Activated B cell treated with CpG ODN at 0.5 μM for 24 hours (primary cell): ENCODE results near the gene DHCR24. TPM values are rescaled to one million over a fixed set of nuclear protein-coding genes. Genes with fewer than 3 reads are reported as not detected.

ENCODE experiments used
- ATAC-seq: fragments of 200-7000 bp; cut with Tn5 transposase; one replicate; pipeline ENCODE4 v1.10.0; 2021; ENCODE audit warnings: low read depth, mild to moderate bottlenecking, moderate library complexity
- CTCF ChIA-PET: fragments of 350-600 bp; sonication (Branson Sonifier 250); formaldehyde crosslinking; loops from one replicate; lab custom pipeline; 2021; ENCODE audit warnings: antibody characterized with exemption; lab: Charles Lee
- POLR2A ChIA-PET: fragments of 350-600 bp; sonication (Branson Sonifier 250); formaldehyde crosslinking; loops from one replicate; lab custom pipeline; 2021; ENCODE audit warnings: antibody characterized with exemption; lab: Charles Lee
- DNase-seq: peaks from one replicate; pipeline ENCODE4 v3.0.0; 2022
- H3K27ac Mint-ChIP-seq: one replicate; pipeline ENCODE4 v1.8.0; 2020; ENCODE audit warnings: mixed read lengths
- H3K27me3 Mint-ChIP-seq: one replicate; pipeline ENCODE4 v1.8.0; 2021; ENCODE audit warnings: mixed read lengths
- H3K36me3 Mint-ChIP-seq: one replicate; pipeline ENCODE4 v1.8.0; 2021; ENCODE audit warnings: low read depth, mixed read lengths
- H3K4me1 Mint-ChIP-seq: one replicate; pipeline ENCODE4 v1.8.0; 2021; ENCODE audit warnings: mixed read lengths
- H3K4me3 Mint-ChIP-seq: one replicate; pipeline ENCODE4 v1.8.0; 2020; ENCODE audit warnings: mild to moderate bottlenecking, mixed read lengths
- H3K9me3 Mint-ChIP-seq: one replicate; pipeline ENCODE4 v1.8.0; 2020; ENCODE audit warnings: mixed read lengths
- intact Hi-C: fragments of 100-400 bp; cut with micrococcal nuclease; formaldehyde crosslinking; loops from one replicate; pipeline ENCODE4 v1.15.1; 2024
- total RNA-seq: library from RNA; stranded (reverse); gene quantifications from 2 replicates; pipeline ENCODE4 v1.2.3, GENCODE V29; 2022
- TF ChIP-seq, protein P1 (sequence below): fragments of 200-600 bp; IDR thresholded peaks from one replicate; pipeline ENCODE4 v1.8.0; 2022; ENCODE audit warnings: antibody characterized with exemption, mild to moderate bottlenecking

Gene DHCR24
- total RNA-seq, 1 donor from 2014 or later: 55.0 TPM

DNA sequence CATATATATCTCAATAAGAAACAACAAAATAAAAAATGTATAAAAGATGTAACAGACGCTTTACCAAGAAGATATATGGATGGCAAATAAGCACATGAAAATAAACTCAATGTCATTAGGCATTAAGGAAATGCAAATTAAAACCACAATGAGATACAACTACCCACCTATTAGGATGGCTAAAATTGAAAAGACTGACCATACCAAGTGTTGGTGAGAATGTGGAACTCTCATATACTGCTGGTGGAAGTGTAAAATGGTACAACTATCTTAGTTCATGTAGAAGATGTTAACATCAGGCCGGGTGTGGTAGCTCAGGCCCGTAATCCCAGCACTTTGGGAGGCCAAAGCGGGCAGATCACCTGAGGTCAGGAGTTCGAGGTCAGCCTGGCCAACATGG, 43.5 kb downstream of the DHCR24 start:
- DNase-seq (no peak), ATAC-seq (no peak)
- Mint-ChIP-seq H3K36me3 (no peaks in the 10 kb centered on the region), H3K27ac (no peak overlapping the region), H3K9me3 (peaks cover 3% of the 10 kb centered on the region), H3K4me3 (no peak overlapping the region), H3K4me1 (no peaks in the 10 kb centered on the region), H3K27me3 (no peaks in the 10 kb centered on the region)
- intact Hi-C loops: no loop called here
- TF ChIP-seq, protein P1, sequence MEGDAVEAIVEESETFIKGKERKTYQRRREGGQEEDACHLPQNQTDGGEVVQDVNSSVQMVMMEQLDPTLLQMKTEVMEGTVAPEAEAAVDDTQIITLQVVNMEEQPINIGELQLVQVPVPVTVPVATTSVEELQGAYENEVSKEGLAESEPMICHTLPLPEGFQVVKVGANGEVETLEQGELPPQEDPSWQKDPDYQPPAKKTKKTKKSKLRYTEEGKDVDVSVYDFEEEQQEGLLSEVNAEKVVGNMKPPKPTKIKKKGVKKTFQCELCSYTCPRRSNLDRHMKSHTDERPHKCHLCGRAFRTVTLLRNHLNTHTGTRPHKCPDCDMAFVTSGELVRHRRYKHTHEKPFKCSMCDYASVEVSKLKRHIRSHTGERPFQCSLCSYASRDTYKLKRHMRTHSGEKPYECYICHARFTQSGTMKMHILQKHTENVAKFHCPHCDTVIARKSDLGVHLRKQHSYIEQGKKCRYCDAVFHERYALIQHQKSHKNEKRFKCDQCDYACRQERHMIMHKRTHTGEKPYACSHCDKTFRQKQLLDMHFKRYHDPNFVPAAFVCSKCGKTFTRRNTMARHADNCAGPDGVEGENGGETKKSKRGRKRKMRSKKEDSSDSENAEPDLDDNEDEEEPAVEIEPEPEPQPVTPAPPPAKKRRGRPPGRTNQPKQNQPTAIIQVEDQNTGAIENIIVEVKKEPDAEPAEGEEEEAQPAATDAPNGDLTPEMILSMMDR: no peak
- ChIA-PET POLR2A (no interaction called here), CTCF (no interaction called here)

DNA sequence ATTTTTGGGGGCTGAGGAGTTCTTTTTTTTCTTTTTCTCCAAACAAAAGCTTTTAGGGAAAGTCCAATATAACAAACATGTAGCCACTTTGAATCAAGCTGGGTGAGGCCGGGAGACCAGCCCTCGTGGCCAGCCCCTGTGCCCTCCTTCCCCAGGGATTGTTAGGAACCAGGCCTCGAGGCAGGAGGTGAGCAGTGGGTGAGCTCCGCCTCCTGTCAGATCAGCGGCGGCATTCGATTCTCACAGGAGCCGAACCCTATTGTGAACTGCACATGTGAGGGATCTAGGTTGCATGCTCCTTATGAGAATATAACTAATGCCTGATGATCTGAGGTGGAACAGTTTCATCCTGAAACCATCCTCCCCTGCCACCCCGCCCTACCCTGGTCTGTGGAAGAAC, 44.0 kb downstream of the DHCR24 start:
- H3K9me3 Mint-ChIP-seq: peaks cover 3% of the 10 kb centered on the region
- no peaks in the 10 kb centered on the region for H3K4me1 Mint-ChIP-seq
- CTCF ChIA-PET: no interaction called here
- H3K36me3 Mint-ChIP-seq: no peaks in the 10 kb centered on the region
- ATAC-seq (no peak), DNase-seq (no peak)
- no peak overlapping the region for H3K27ac Mint-ChIP-seq
- intact Hi-C loops: no loop called here
- no peak overlapping the region for H3K4me3 Mint-ChIP-seq
- no peaks in the 10 kb centered on the region for H3K27me3 Mint-ChIP-seq
- TF ChIP-seq, protein P1: no peak
- POLR2A ChIA-PET: no interaction called here

DNA sequence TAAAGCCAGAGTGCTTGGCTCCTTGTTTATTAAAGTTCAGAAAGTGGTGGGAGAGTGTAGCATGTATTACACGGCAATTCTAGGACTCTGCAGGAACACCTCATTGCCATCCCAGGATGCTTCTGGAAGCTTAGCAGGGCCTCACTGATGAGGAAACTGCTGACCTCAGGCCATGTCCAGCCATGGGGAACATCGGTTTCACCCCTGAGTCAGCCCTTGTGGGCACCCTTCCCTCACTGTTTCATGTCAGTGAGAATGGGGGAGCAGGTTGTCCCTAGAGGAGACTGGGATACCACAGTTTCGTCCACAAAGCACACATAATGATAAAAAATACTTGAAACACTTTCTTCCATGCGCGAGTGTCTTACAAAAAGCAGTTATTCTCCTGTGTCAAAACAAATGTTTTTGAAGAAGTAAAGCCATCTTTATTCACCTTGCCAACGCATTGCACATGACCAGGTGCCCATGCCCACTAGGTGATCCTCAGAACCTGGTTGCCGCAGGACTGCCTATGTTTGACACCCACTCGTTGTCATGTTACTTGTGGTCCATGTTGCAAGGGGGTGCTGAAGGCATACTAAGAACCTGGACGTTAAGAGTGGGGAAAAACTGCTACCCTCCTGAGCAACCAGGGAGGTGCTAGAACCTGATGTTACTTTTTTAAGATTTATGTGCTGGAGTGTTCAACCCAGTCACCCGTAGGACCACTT, 44.6 kb downstream of the DHCR24 start:
- Mint-ChIP-seq H3K27ac (no peak overlapping the region), H3K9me3 (no peaks in the 10 kb centered on the region), H3K27me3 (no peaks in the 10 kb centered on the region), H3K36me3 (no peaks in the 10 kb centered on the region), H3K4me3 (no peak overlapping the region), H3K4me1 (no peaks in the 10 kb centered on the region)
- TF ChIP-seq, protein P1: no peak
- ChIA-PET CTCF (interaction anchor here (0.7 kb wide), 1 partner anchor 15 kb away, joined by 3 read pairs; no protein-coding TSS in a partner anchor), POLR2A (no interaction called here)
- no peak for DNase-seq
- intact Hi-C loops: no loop called here
- ATAC-seq: no peak

DNA sequence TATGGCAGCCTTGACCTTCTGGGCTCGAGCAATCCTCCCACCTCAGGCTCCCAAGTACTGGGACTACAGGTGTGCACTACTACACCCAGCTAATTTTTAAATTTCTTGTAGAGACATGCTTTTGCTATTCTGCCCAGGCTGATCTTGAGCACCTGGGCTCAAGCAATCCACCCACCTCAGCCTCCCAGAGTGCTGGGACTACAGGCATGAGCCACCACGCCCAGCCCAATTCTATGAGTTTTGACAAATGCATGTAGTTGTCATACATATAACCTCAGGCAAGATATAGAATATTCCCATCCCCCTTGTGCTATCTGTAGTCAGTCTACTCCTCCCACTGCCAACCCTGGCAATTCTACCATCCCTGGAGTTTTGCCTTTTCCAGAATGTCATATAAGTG, 47.2 kb downstream of the DHCR24 start:
- Mint-ChIP-seq H3K27me3 (peaks cover 8% of the 10 kb centered on the region), H3K9me3 (no peaks in the 10 kb centered on the region), H3K27ac (no peak overlapping the region), H3K4me3 (no peak overlapping the region), H3K4me1 (no peaks in the 10 kb centered on the region), H3K36me3 (no peaks in the 10 kb centered on the region)
- no peak for ATAC-seq
- no peak for DNase-seq
- ChIA-PET CTCF (no interaction called here), POLR2A (no interaction called here)
- TF ChIP-seq, protein P1: no peak
- intact Hi-C loops: no loop called here

DNA sequence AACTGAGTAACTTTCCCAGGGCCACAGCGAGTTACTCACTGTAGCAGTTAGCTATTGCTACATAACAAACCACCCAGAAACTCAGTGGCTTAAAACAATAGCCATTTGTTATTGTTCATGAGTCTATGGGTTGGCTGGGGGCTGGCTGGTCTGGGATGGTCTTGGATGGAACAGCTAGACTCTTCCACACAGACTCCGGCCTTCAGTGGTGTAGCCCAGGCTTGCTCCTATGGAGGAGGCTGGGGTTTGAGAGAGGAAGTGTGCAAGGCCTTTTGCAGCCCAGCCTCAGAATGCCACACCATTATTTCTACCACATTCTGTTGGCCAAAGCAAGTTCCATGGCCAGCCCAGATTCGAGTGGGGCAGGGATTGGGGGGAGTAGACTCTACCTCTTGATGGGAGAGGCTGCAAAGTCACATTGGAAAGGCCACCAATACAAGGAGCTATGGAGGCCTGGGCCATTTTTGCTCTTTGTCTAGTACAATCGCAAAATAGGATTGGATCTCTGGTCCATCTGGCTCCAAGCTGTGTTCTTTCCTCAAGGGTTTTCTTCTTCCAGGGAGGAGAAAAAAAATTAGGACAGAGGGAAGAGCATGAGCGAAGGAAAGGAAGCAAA, 48.3 kb downstream of the DHCR24 start:
- peaks cover 8% of the 10 kb centered on the region for H3K27me3 Mint-ChIP-seq
- ATAC-seq: no peak
- no peaks in the 10 kb centered on the region for H3K4me1 Mint-ChIP-seq
- no peak overlapping the region for H3K4me3 Mint-ChIP-seq
- DNase-seq: no peak
- ChIA-PET CTCF (no interaction called here), POLR2A (no interaction called here)
- no peaks in the 10 kb centered on the region for H3K36me3 Mint-ChIP-seq
- TF ChIP-seq, protein P1: no peak
- no peak overlapping the region for H3K27ac Mint-ChIP-seq
- H3K9me3 Mint-ChIP-seq: no peaks in the 10 kb centered on the region
- intact Hi-C loops: no loop called here
